ENCODE results near the gene ATIC. TPM values are rescaled to one million over a fixed set of nuclear protein-coding genes. Genes with fewer than 3 reads are reported as not detected.

Gene ATIC
- total RNA-seq, 2 donors from 2014 or later: 60.1 to 61.7 TPM

GRCh38 chr2:215394102-215394805 lies 82.4 kb downstream of the ATIC start:
- DNase-seq (no peak), ATAC-seq (no peak)
- peaks cover 3% of the 10 kb centered on the region for H3K4me1 Mint-ChIP-seq
- H3K9me3 ChIP-seq (ENCODE audit: control insufficient read depth, low read length, poor library complexity, severe bottlenecking): no peaks in the 10 kb centered on the region
- no peak overlapping the region for H3K4me3 Mint-ChIP-seq
- no peak overlapping the region for H3K27ac Mint-ChIP-seq
- H3K36me3 Mint-ChIP-seq (ENCODE audit: low read depth): peaks cover 2% of the 10 kb centered on the region
- H3K27me3 Mint-ChIP-seq: peaks cover 41% of the 10 kb centered on the region

GRCh38 chr2:215395687-215396460 lies 84.0 kb downstream of the ATIC start:
- H3K4me1 Mint-ChIP-seq: peaks cover 3% of the 10 kb centered on the region
- no peak overlapping the region for H3K27ac Mint-ChIP-seq
- peaks cover 38% of the 10 kb centered on the region for H3K27me3 Mint-ChIP-seq
- peaks cover 2% of the 10 kb centered on the region for H3K36me3 Mint-ChIP-seq (ENCODE audit: low read depth)
- DNase-seq (no peak), ATAC-seq (no peak)
- H3K4me3 Mint-ChIP-seq: no peak overlapping the region
- H3K9me3 ChIP-seq (ENCODE audit: control insufficient read depth, low read length, poor library complexity, severe bottlenecking): no peaks in the 10 kb centered on the region

GRCh38 chr2:215396595-215397313 lies 84.9 kb downstream of the ATIC start:
- H3K27me3 Mint-ChIP-seq: peaks cover 38% of the 10 kb centered on the region
- H3K36me3 Mint-ChIP-seq (ENCODE audit: low read depth): peaks cover 2% of the 10 kb centered on the region
- no peak overlapping the region for H3K27ac Mint-ChIP-seq
- peaks cover 3% of the 10 kb centered on the region for H3K4me1 Mint-ChIP-seq
- DNase-seq (no peak), ATAC-seq (no peak)
- H3K9me3 ChIP-seq (ENCODE audit: control insufficient read depth, low read length, poor library complexity, severe bottlenecking): no peaks in the 10 kb centered on the region
- no peak overlapping the region for H3K4me3 Mint-ChIP-seq

- DNase-seq (no peak), ATAC-seq (no peak)
- Mint-ChIP-seq H3K27me3 (peaks cover 33% of the 10 kb centered on the region), H3K27ac (no peak overlapping the region), H3K36me3 (ENCODE audit: low read depth) (peaks cover 2% of the 10 kb centered on the region), H3K4me1 (peaks cover 3% of the 10 kb centered on the region), H3K4me3 (no peak overlapping the region)
- no peaks in the 10 kb centered on the region for H3K9me3 ChIP-seq (ENCODE audit: control insufficient read depth, low read length, poor library complexity, severe bottlenecking)
These were observed 85.9 kb downstream of the ATIC start for GRCh38 chr2:215397632-215398341.

- H3K9me3 ChIP-seq (ENCODE audit: control insufficient read depth, low read length, poor library complexity, severe bottlenecking): no peaks in the 10 kb centered on the region
- DNase-seq (no peak), ATAC-seq (no peak)
- Mint-ChIP-seq H3K36me3 (ENCODE audit: low read depth) (peaks cover 2% of the 10 kb centered on the region), H3K27me3 (peaks cover 31% of the 10 kb centered on the region), H3K27ac (no peak overlapping the region), H3K4me1 (peaks cover 3% of the 10 kb centered on the region), H3K4me3 (no peak overlapping the region)
These were observed 87.3 kb downstream of the ATIC start for GRCh38 chr2:215399067-215399716.

Other genes starting within 250 kb of the ATIC start
- gene ABCA12, start 173.4 kb upstream of the ATIC start, total RNA-seq: not detected
- gene FN1, start 124.0 kb downstream of the ATIC start, total RNA-seq: under 1 TPM; 0.26 to 0.75 TPM

Measured in T-helper 17 cell (primary cell).